GM12873 (cell line): ENCODE measurements around the gene CHPF2.
A peak's percentile ranks its signal among the peaks of the same experiment; 100 is the strongest.

Experiments used
- TF ChIP-seq, protein P1 (sequence below): IDR thresholded peaks from 2 replicates; pipeline ENCODE4 v1.5.1; 2012; ENCODE audit warnings: low read depth, mild to moderate bottlenecking, moderate library complexity, low read length, control low read depth; ENCODE audit not compliant: insufficient read depth; ENCODE audit errors: missing control alignments

Gene CHPF2

DNA sequence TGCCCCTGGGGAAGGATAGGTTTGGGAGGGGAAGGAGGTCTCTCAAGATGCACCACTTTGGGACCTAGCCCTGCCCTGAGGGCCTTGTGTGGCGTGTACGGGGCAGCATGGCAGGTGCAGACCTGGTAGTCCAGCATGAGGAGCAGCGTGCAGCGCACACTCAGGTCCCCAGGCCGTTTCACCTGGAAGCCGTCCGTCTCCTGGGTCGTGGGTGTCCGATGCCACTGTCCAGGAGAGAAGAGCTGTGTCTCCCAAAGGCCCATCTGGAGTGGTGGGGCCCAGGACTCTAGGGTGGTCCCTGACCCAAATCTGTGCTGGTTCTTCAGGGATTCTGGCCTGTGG lies 9.4 kb downstream of the CHPF2 start:
- TF ChIP-seq, protein P1, sequence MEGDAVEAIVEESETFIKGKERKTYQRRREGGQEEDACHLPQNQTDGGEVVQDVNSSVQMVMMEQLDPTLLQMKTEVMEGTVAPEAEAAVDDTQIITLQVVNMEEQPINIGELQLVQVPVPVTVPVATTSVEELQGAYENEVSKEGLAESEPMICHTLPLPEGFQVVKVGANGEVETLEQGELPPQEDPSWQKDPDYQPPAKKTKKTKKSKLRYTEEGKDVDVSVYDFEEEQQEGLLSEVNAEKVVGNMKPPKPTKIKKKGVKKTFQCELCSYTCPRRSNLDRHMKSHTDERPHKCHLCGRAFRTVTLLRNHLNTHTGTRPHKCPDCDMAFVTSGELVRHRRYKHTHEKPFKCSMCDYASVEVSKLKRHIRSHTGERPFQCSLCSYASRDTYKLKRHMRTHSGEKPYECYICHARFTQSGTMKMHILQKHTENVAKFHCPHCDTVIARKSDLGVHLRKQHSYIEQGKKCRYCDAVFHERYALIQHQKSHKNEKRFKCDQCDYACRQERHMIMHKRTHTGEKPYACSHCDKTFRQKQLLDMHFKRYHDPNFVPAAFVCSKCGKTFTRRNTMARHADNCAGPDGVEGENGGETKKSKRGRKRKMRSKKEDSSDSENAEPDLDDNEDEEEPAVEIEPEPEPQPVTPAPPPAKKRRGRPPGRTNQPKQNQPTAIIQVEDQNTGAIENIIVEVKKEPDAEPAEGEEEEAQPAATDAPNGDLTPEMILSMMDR, result no peak

DNA sequence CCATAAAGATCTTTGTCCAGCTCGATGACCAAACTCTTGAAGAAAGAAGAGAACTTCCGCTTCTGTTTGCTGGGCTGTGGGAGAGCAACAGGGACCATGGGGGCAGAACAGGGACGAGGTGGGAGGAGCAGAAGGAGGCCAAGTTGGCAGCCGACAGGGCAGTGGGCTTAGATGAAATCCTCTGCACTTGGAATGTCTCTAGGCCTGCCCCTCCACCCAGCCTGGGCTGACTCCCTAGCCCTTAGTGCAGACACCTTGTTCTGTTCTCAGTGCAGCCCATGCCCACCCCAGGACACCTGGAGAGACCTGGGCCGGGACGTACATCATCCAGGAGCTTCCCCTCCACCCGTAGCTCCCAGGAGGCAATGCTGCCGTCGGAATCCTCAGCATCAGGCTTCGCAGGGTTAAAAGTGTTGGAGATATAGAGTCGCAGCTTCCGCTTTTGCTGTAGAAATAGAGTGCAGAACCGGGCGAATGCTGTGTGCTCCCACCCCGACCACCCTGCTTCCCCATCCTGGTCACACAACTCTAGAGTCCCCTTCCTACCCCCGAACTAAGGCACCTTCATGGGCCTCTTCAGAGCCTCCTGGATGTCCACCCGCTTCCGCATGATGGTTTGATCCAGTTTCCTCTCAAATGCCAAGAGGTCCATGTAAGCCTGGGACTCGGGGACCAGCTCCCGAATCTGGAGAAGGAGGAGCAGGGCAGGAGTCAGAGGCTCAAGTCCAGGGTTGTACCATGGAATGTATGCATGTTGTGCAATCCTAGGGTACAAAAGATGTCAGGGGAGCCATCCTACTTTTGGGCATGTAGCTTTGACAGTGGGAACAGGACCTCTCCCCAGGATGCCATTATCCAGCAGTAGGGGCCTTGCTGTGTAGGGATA lies 10.1 kb downstream of the CHPF2 start:
- TF ChIP-seq, protein P1, result no peak

DNA sequence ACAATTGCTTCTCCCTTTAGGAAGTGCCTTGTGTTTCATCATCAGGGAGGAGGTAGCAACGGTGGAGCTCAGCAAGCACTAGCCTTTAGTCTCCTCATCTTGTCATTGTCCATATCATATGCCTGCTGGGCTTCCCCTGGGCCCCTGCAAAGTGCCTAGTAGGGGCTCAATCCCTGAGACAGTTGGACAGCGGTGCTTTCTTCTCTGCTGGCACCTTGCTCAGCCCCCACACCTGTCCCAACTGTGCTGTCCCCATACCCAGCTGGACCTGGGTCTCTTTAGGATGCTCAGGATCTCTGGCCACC lies 10.7 kb downstream of the CHPF2 start:
- TF ChIP-seq, protein P1, result no peak

DNA sequence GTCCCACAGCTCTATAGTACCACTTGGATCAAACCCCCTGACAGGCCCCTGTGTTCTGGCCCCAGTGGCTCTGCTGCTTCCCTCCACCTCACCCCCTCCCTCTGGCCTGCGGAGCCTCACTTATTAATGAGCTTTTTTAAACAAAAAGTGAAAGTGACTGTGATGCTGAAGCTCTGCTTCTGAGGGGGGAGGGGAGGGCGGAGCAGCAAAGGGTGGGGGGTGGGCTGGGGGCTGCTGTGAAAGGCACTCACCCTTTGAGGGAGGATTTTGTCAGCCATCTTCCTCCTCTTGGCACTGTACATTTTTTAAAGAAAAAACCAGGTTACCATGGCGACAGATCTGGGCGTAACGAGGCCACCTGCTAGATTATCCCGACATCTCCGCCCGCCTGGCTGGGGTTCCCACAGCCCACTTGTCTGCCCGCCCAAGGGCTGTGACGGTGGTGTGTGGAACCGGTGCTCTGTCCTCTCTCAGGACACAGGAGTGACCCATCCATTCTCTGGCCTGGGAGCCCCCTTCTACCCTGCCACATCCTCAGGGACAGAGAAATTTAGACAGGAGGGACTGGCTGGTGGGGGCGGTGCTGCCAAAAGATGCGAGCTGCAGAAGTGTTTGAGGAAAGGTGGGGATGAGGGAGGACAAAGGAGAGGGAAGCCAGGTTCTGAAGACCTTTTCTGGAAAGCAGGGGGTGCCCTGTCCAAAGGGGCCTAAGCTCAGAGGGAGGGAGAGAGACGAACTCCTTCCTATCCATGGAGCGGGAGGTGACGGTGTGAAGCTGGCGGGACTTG lies 11.3 kb downstream of the CHPF2 start:
- TF ChIP-seq, protein P1, result no peak

DNA sequence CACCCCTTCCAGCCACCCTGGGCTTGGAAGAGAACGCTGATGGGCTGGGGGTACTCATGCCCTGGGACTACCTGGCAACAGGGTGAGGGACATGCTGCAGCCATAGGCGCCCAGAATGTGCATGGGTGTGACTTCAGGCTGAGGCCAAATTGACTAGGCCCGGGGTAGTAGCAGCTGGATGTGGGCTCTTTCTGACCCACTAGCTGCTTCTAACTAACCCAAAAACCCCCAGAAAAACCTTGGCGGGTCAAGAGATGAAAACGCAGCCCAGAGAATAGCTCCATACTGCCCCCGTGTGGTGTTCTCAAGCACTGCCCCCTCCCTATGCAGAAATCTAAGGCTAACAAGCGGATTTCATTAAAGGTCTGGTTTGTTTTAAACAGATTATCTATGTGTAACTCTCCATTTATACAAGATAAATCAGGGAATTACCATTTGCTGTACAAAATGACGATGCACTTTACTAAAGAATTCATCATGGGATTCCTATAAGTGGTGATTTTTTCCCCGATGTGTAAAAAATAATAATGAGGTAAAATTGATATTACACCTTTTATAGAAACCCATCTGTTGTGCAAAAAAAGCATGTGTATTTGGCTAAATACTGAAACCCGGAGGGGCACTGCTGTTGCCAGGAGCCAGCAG lies 12.0 kb downstream of the CHPF2 start:
- TF ChIP-seq, protein P1, result peak; percentile 86

DNA sequence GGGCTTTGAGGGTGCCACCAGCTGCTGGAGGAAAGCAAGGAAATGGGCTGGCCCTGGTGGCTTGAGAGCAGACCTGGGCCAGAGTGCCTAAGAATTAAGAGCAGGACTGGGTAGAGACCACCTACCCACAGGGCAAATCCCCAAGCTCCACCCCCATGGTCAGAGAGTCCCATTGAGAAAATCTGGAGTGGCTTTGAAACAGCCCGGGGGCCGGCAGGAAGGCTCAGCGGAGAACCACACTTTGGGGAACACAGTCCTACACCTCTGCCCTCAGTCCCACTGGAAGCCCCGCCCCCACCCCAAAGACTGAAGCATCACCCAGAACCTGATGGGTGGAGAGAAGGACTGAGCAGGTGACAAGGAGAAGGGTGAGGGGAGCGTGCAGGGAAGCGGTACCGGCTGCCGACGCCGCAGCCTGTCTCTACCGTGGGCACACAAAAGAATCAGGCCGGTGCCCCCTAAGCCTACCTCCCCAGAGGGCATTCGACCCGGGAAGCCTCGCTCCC lies 12.6 kb downstream of the CHPF2 start:
- TF ChIP-seq, protein P1, result no peak
